GM18519 (cell line): ENCODE data around the gene GTF3A.
"Not testable (repeated sequence)": the region's sequence is repeated elsewhere in the genome, so short reads cannot be mapped to it uniquely, and the experiment has no call there.

Experiments
- ATAC-seq: cut with Tn5 transposase; IDR thresholded peaks from one replicate; pipeline ENCODE4 v1.9.1; 2021; ENCODE audit warnings: mild to moderate bottlenecking, moderate library complexity; ENCODE audit not compliant: unreplicated experiment, low FRiP score

GTF3A gene

GRCh38 chr13:27424246-27425157, at the start of gene GTF3A:
GTF3A (plus strand) TSS chr13:27424619.
- peak; percentile 73 for ATAC-seq

- ATAC-seq: no peak
Observed at GRCh38 chr13:27374650-27375049, 49.8 kb upstream of the GTF3A start.

GRCh38 chr13:27375686-27376326, 48.6 kb upstream of the GTF3A start:
- no peak for ATAC-seq

GRCh38 chr13:27379126-27379525, 45.3 kb upstream of the GTF3A start:
- no peak for ATAC-seq

- no peak for ATAC-seq
Observed at GRCh38 chr13:27379694-27380641, 44.5 kb upstream of the GTF3A start.

- no peak for ATAC-seq
Observed at GRCh38 chr13:27381601-27382000, 42.8 kb upstream of the GTF3A start.

GRCh38 chr13:27383104-27383921, 41.1 kb upstream of the GTF3A start:
- no peak for ATAC-seq

GRCh38 chr13:27384285-27384684, 40.1 kb upstream of the GTF3A start:
- ATAC-seq: no peak

GRCh38 chr13:27388241-27388640, 36.2 kb upstream of the GTF3A start:
- no peak for ATAC-seq

- ATAC-seq: no peak
Observed at GRCh38 chr13:27389891-27390290, 34.5 kb upstream of the GTF3A start.

- no peak for ATAC-seq
Observed at GRCh38 chr13:27391471-27391870, 32.9 kb upstream of the GTF3A start.

GRCh38 chr13:27393101-27393500, 31.3 kb upstream of the GTF3A start:
- ATAC-seq: no peak

GRCh38 chr13:27395007-27395510, 29.4 kb upstream of the GTF3A start:
- no peak for ATAC-seq

- no peak for ATAC-seq
Observed at GRCh38 chr13:27396252-27396846, 28.1 kb upstream of the GTF3A start.

- ATAC-seq: no peak
Observed at GRCh38 chr13:27398360-27398759, 26.1 kb upstream of the GTF3A start.

GRCh38 chr13:27400405-27400804, 24.0 kb upstream of the GTF3A start:
- not testable (repeated sequence) for ATAC-seq

- no peak for ATAC-seq
Observed at GRCh38 chr13:27401210-27401609, 23.2 kb upstream of the GTF3A start.

- ATAC-seq: no peak
Observed at GRCh38 chr13:27403203-27403678, 21.2 kb upstream of the GTF3A start.

- no peak for ATAC-seq
Observed at GRCh38 chr13:27403727-27404385, 20.6 kb upstream of the GTF3A start.
